H1 (cell line): ENCODE measurements around the gene NIM1K.

Source experiments
- EP300 ChIP-seq, 2 experiments: IDR thresholded peaks; 1 replicate in 1 of 2; 2 replicates in 1 of 2; pipeline ENCODE4 v1.6.1; 2011 to 2012; ENCODE audit warnings: low read depth in 2 of 2, low read length in 2 of 2, mild to moderate bottlenecking in 2 of 2, borderline replicate concordance in 1 of 2, inconsistent platforms in 1 of 2, moderate library complexity in 1 of 2
- EZH2 ChIP-seq: fragments of 200-600 bp; sonication (generic); IDR thresholded peaks from 2 replicates; pipeline ENCODE4 v1.7.1; 2012; ENCODE audit warnings: low read depth, mild to moderate bottlenecking, moderate library complexity, low read length, inconsistent platforms; ENCODE audit not compliant: severe bottlenecking
- KDM5A ChIP-seq: fragments of 200-600 bp; IDR thresholded peaks from 2 replicates; pipeline ENCODE4 v1.7.1; 2012; ENCODE audit warnings: mild to moderate bottlenecking, low read length, inconsistent platforms, mixed read lengths
- MAFK ChIP-seq: IDR thresholded peaks from 2 replicates; pipeline ENCODE4 v1.6.1; 2012; ENCODE audit warnings: low read depth, mild to moderate bottlenecking, improper control_type of control experiment, low read length
- POLR2AphosphoS5 ChIP-seq: IDR thresholded peaks from 2 replicates; pipeline ENCODE4 v1.6.1; 2011; ENCODE audit warnings: low read depth, low read length
- RBBP5 ChIP-seq: IDR thresholded peaks from 2 replicates; pipeline ENCODE4 v1.7.1; 2012; ENCODE audit warnings: low read depth, mild to moderate bottlenecking, inconsistent platforms, low read length, moderate library complexity, borderline replicate concordance
- RXRA ChIP-seq: IDR thresholded peaks from 2 replicates; pipeline ENCODE4 v1.6.1; 2011; ENCODE audit warnings: low read depth, mild to moderate bottlenecking, low read length, moderate library complexity; ENCODE audit not compliant: insufficient read depth
- TAF1 ChIP-seq: IDR thresholded peaks from 2 replicates; pipeline ENCODE4 v1.6.1; 2011; ENCODE audit warnings: mild to moderate bottlenecking, low read depth, low read length
- TCF12 ChIP-seq: IDR thresholded peaks from 2 replicates; pipeline ENCODE4 v1.6.1; 2011; ENCODE audit warnings: low read depth, mild to moderate bottlenecking, low read length
- TF ChIP-seq, protein P1 (sequence below), 3 experiments: IDR thresholded peaks; 1 replicate in 2 of 3; 2 replicates in 1 of 3; pipeline versions ENCODE4 v1.5.1 to v1.6.1; 2011; ENCODE audit warnings: low read length in 3 of 3, mild to moderate bottlenecking in 3 of 3, inconsistent platforms in 2 of 3, low read depth in 1 of 3, moderate library complexity in 1 of 3; ENCODE audit not compliant: insufficient read depth in 1 of 3; ENCODE audit errors: control extremely low read depth in 1 of 3

DNA sequence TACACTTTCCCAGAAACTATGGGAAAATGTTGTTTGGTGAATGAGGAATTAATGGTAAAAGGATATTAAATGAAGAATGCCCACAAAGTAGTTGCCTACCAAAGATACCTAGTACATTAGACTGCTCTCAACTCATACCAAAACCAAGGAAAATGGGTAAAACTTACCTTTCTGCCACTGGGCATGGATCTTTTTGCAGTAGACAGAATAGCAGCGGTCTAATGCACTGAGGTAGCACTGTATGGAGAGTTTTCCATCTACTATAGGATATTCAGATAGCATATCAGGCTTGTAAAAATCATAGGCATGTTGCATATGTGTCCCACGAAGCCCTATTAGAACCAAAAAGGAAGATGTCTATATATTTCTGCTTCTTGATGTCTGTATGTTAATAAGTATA lies 104.8 kb downstream of the NIM1K start:
- TF ChIP-seq, protein P1, sequence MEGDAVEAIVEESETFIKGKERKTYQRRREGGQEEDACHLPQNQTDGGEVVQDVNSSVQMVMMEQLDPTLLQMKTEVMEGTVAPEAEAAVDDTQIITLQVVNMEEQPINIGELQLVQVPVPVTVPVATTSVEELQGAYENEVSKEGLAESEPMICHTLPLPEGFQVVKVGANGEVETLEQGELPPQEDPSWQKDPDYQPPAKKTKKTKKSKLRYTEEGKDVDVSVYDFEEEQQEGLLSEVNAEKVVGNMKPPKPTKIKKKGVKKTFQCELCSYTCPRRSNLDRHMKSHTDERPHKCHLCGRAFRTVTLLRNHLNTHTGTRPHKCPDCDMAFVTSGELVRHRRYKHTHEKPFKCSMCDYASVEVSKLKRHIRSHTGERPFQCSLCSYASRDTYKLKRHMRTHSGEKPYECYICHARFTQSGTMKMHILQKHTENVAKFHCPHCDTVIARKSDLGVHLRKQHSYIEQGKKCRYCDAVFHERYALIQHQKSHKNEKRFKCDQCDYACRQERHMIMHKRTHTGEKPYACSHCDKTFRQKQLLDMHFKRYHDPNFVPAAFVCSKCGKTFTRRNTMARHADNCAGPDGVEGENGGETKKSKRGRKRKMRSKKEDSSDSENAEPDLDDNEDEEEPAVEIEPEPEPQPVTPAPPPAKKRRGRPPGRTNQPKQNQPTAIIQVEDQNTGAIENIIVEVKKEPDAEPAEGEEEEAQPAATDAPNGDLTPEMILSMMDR (IDR thresholded peaks at IDR 0.05; ENCODE audit: control extremely low read depth in 1 of 3, insufficient read depth in 1 of 3, low read depth in 1 of 3, low read length in 3 of 3), result no peak
- TF ChIP-seq EP300 (IDR thresholded peaks at IDR 0.05; ENCODE audit: borderline replicate concordance in 1 of 2, low read depth in 2 of 2, low read length in 2 of 2) (no peak), TAF1 (no peak), POLR2AphosphoS5 (no peak), TCF12 (no peak), EZH2 (no peak), RXRA (no peak), MAFK (no peak), KDM5A (no peak), RBBP5 (no peak)
